ENCODE data around the gene MRTFA.
"Not testable (repeated sequence)": the region's sequence is repeated elsewhere in the genome, so short reads cannot be mapped to it uniquely, and the experiment has no call there.

MRTFA gene

GRCh38 chr22:40679249-40679963, 42.9 kb upstream of the MRTFA start, which contains the start of gene MCHR1:
Gene MCHR1 (plus strand): TSS chr22:40679484. CDS start chr22:40679653, 169 bp downstream.
- TF ChIP-seq ZFX (IDR thresholded peaks at IDR 0.05; ENCODE audit: borderline replicate concordance) (no peak), CTCF (IDR thresholded peaks at IDR 0.05) (no peak)
- no peak within 1 kb of the TSS for H3K27ac ChIP-seq

- no peak overlapping the region for H3K27ac ChIP-seq
- TF ChIP-seq ZFX (IDR thresholded peaks at IDR 0.05; ENCODE audit: borderline replicate concordance) (no peak), CTCF (IDR thresholded peaks at IDR 0.05) (no peak)
These were observed 42.2 kb upstream of the MRTFA start for GRCh38 chr22:40678493-40679248.

GRCh38 chr22:40676644-40677043, 40.1 kb upstream of the MRTFA start:
- H3K27ac ChIP-seq: no peak overlapping the region
- TF ChIP-seq CTCF (IDR thresholded peaks at IDR 0.05) (no peak), ZFX (IDR thresholded peaks at IDR 0.05; ENCODE audit: borderline replicate concordance) (no peak)

- H3K27ac ChIP-seq: not testable (repeated sequence)
These were observed 39.6 kb upstream of the MRTFA start for GRCh38 chr22:40676166-40676565.

GRCh38 chr22:40674274-40674673, 37.8 kb upstream of the MRTFA start:
- H3K27ac ChIP-seq: no peak overlapping the region
- TF ChIP-seq ZFX (IDR thresholded peaks at IDR 0.05; ENCODE audit: borderline replicate concordance): no peak
- no peak for TF ChIP-seq CTCF (IDR thresholded peaks at IDR 0.05)

- H3K27ac ChIP-seq: no peak overlapping the region
- no peak for TF ChIP-seq ZFX (IDR thresholded peaks at IDR 0.05; ENCODE audit: borderline replicate concordance)
- TF ChIP-seq CTCF (IDR thresholded peaks at IDR 0.05): no peak
These were observed 36.5 kb upstream of the MRTFA start for GRCh38 chr22:40673017-40673416.

GRCh38 chr22:40671796-40672360, 35.4 kb upstream of the MRTFA start:
- no peak for TF ChIP-seq ZFX (IDR thresholded peaks at IDR 0.05; ENCODE audit: borderline replicate concordance)
- no peak for TF ChIP-seq CTCF (IDR thresholded peaks at IDR 0.05)
- no peak overlapping the region for H3K27ac ChIP-seq

Data from 22Rv1 (cell line).